Tongue (tissue), 2 donors: ENCODE data around the gene FMNL2. TPM values are rescaled to one million over a fixed set of nuclear protein-coding genes. Genes with fewer than 3 reads are reported as not detected.

ENCODE experiments used
- DNase-seq: peaks from one replicate; pipeline ENCODE4 v3.0.0-alpha.2; 2015
- total RNA-seq: library from RNA; depleted of rRNA; stranded (reverse); fragments of >200 nt; gene quantifications from one replicate; pipeline ENCODE4 v1.2.3, GENCODE V29; 2014

FMNL2 gene
- total RNA-seq, 1 donor from 2014 or later = 30.8 TPM

GRCh38 chr2:152405206-152406118 lies 70.5 kb downstream of the FMNL2 start:
- DNase-seq = no peak

GRCh38 chr2:152406119-152406835 lies 71.3 kb downstream of the FMNL2 start:
- no peak for DNase-seq

GRCh38 chr2:152406836-152407161 lies 71.8 kb downstream of the FMNL2 start:
- DNase-seq = no peak

- DNase-seq = peak; percentile 40
Measured at GRCh38 chr2:152407204-152407721, 72.3 kb downstream of the FMNL2 start.

- no peak for DNase-seq
Measured at GRCh38 chr2:152407806-152408205, 72.8 kb downstream of the FMNL2 start.

- no peak for DNase-seq
Measured at GRCh38 chr2:152408254-152408653, 73.3 kb downstream of the FMNL2 start.

- DNase-seq = no peak
Measured at GRCh38 chr2:152409386-152410164, 74.6 kb downstream of the FMNL2 start.

- DNase-seq = no peak
Measured at GRCh38 chr2:152410165-152410597, 75.2 kb downstream of the FMNL2 start.

GRCh38 chr2:152411154-152411553 lies 76.2 kb downstream of the FMNL2 start:
- no peak for DNase-seq

- no peak for DNase-seq
Measured at GRCh38 chr2:152413228-152414030, 78.5 kb downstream of the FMNL2 start.

GRCh38 chr2:152415231-152415642 lies 80.3 kb downstream of the FMNL2 start:
- DNase-seq = no peak

- no peak for DNase-seq
Measured at GRCh38 chr2:152415796-152416195, 80.8 kb downstream of the FMNL2 start.

- no peak for DNase-seq
Measured at GRCh38 chr2:152418688-152419087, 83.7 kb downstream of the FMNL2 start.

GRCh38 chr2:152419944-152420343 lies 85.0 kb downstream of the FMNL2 start:
- DNase-seq = no peak

GRCh38 chr2:152420363-152420762 lies 85.4 kb downstream of the FMNL2 start:
- DNase-seq = no peak

- DNase-seq = no peak
Measured at GRCh38 chr2:152420936-152421335, 86.0 kb downstream of the FMNL2 start.

GRCh38 chr2:152421521-152422370 lies 86.8 kb downstream of the FMNL2 start:
- no peak for DNase-seq

- DNase-seq = no peak
Measured at GRCh38 chr2:152423684-152424083, 88.7 kb downstream of the FMNL2 start.

- DNase-seq = no peak
Measured at GRCh38 chr2:152425765-152426727, 91.1 kb downstream of the FMNL2 start.
